ENCODE data around the gene POLE3.
A peak's percentile ranks its signal among the peaks of the same experiment; 100 is the strongest.
"Not testable (repeated sequence)": the region's sequence is repeated elsewhere in the genome, so short reads cannot be mapped to it uniquely, and the experiment has no call there.

The POLE3 gene

DNA sequence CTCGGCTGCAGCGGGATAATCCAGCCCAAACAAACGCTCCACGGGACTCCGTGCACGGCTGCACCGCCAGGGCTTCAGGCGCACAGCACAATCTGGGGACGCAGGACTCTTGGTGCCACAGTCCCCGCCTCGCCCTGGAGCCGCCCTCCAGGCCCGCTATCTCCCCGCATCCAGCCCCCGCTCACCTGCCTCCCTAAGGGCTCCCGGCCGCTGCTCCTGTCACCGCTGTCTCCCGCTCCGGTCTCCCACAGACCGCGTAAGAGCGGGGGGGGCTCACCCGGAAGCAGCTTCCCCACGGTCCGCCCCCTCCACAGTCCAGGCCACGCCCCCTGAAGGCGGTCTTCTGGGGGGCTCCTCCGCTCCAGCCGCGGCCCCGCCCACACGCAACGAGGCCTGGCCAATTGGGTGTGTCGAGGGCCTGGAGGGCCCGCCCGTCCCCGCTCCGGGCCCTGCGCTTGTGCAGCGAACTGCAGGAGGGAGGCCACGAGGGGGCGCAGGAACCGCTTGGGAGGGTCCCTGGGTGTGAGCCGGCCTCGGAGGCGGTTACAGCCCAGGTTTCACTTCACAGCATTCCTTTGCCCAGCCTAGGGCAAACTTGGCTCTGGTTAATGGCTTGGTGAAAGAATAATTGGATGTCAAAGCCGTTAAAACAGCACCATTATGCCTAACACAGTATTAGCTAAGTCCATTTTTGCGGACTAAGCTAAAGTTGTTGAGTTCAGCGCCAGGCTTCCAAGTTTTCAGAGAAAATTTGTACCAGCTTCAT is 9.3 kb downstream of the POLE3 start, which contains the start of gene ALAD:
ALAD (minus strand) TSS at position 258 of the 766 bp plus-strand sequence. CDS start 7,725 bp downstream, outside the sequence.
- DNase-seq, result peak; percentile 99

GRCh38 chr9:113399646-113400200 is 10.8 kb downstream of the POLE3 start:
- no peak for DNase-seq

DNA sequence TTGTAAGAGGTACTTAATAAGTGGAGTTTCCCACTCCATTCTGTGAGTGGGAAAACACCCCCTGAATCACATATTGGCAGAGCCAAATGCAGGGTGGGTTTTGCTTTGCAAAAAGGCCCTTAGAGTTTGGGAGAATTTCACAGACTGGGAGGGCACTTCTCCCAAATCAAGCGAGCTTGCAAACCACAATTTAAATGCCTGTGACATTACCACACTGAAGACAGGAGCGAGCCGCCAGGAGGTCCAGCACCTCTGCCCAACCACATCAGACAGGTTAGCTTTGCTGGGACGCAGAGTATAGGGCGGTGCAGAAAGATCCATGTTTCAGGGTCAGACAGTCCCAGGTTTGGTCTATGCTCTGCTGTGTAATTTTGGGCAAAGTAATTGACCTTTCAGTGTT is 11.7 kb downstream of the POLE3 start:
- peak; percentile 87 for DNase-seq

GRCh38 chr9:113397203-113397631 is 13.3 kb downstream of the POLE3 start:
- DNase-seq, result peak; percentile 72

- DNase-seq, result no peak
Observed at GRCh38 chr9:113395000-113395861, 15.2 kb downstream of the POLE3 start.

- no peak for DNase-seq
Observed at GRCh38 chr9:113393281-113393680, 17.2 kb downstream of the POLE3 start.

- no peak for DNase-seq
Observed at GRCh38 chr9:113391917-113392316, 18.6 kb downstream of the POLE3 start.

GRCh38 chr9:113390192-113390960 is 20.1 kb downstream of the POLE3 start:
- DNase-seq, result no peak

GRCh38 chr9:113389451-113389850 is 21.0 kb downstream of the POLE3 start:
- DNase-seq, result no peak

- no peak for DNase-seq
Observed at GRCh38 chr9:113388833-113389232, 21.6 kb downstream of the POLE3 start.

DNA sequence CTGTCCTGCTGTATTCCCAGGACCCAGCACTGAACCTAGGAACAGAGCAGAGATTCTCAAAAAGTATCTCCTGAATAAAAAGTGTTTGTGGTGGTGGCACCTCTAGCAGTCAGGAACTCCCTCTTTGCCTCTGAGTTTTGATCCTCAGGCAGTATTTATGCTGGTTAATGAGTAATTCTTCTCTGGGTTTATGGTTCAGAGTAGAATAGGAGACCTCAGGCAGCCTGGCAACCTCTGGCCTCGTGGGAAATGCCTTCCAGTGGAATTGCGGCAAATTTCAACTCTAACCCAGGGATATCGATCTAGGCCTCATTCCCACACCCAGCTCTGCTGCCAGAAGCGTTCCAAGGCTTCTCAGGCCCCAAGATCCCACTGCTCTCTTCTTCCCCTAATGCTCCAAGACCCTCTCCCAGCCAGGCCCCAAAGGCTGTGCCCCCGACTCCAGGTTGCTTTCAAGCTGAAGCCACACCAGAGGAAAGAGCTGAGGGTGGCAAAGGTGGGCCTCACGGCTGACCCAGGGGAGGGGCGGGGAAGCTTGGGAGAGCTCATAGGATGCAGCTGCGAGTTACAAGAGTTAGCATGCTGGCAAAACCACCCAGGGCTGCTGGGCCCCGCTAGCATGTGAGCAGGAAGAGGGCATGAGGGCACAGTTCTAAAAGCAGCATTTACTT is 22.8 kb downstream of the POLE3 start:
- DNase-seq, result no peak

- DNase-seq, result peak; percentile 67
Observed at GRCh38 chr9:113386571-113387393, 23.7 kb downstream of the POLE3 start.

- DNase-seq, result peak; percentile 82
Observed at GRCh38 chr9:113381909-113382411, 28.5 kb downstream of the POLE3 start.

- not testable (repeated sequence) for DNase-seq
Observed at GRCh38 chr9:113381441-113381840, 29.0 kb downstream of the POLE3 start.

- no peak for DNase-seq
Observed at GRCh38 chr9:113380869-113381378, 29.6 kb downstream of the POLE3 start.

- not testable (repeated sequence) for DNase-seq
Observed at GRCh38 chr9:113379829-113380210, 30.7 kb downstream of the POLE3 start.

GRCh38 chr9:113379094-113379828 is 31.2 kb downstream of the POLE3 start:
- not testable (repeated sequence) for DNase-seq

GRCh38 chr9:113376634-113377567 is 33.6 kb downstream of the POLE3 start, which contains the start of gene HDHD3:
Gene HDHD3 (minus strand): TSS chr9:113376986. CDS start chr9:113374354, 2,632 bp downstream.
- DNase-seq, result peak; percentile 93
